Activated CD4-positive, alpha-beta T cell treated with anti-CD3 and anti-CD28 coated beads for 48 hours (primary cell): ENCODE measurements around the gene UFD1.

Source experiments
- DNase-seq: peaks from one replicate; pipeline ENCODE4 v3.0.0-alpha.2; 2020

Gene UFD1

DNA sequence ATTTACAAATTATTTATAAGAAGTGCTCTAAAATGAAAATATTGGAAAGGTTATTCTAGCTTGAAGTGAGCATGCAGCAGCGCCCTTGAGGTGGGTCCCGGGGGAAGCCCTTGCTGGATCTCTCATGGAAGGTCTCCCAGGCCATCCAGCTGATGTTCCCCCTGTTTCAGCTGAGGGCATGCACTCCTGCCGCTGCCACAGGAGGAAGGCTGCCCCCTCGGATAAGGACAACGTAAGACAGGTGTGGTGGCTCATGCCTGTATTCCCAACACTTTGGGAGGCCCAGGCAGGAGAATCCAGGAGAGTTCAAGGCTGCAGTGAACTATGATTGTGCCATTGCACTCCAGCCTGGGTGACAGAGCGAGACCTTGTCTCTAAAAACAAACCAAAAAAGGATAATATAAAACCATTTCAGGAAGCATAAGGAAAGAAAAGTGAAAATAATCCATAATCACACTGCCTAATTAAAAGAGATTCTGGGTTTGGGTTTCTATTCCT lies 15.7 kb upstream of the UFD1 start:
- DNase-seq, result no peak

GRCh38 chr22:19494001-19494560 lies 15.1 kb upstream of the UFD1 start:
- no peak for DNase-seq

DNA sequence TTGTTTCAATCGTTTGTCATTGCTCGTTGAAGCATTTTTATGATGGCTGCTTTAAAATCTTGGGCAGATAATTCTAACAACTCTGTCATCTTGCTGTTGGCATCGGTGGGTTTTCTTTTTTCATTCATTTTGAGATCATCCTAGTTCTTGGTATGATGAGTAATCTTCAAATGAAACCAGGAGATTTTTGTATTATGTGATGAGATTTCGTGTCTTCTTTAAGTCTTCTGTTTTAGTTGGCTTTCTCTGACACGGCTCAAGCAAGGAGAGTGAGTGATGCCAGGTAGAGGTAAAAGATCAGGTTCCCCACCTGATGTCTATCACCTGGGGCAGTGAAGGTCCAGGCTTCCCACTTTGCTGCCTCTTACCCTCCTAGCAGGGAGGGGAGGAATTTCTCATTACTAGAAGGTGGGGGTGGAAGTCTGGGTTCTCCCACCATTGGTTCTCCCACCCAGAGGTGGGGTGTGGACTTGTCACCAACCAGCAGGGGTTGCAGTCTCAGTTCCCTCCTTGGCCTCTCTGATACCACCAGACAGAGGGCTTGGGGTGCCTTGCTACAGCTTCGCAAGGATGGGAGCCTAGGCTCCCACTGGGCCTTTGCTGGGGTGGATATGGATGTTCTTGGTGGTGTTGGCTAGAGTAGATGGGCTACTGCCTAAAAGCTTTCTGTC lies 13.6 kb upstream of the UFD1 start:
- no peak for DNase-seq

- DNase-seq, result no peak
Measured at GRCh38 chr22:19490628-19491230, 11.7 kb upstream of the UFD1 start.

- no peak for DNase-seq
Measured at GRCh38 chr22:19488884-19489843, 10.2 kb upstream of the UFD1 start.

GRCh38 chr22:19488285-19488684 lies 9.3 kb upstream of the UFD1 start:
- no peak for DNase-seq

- DNase-seq, result no peak
Measured at GRCh38 chr22:19483481-19484244, 4.7 kb upstream of the UFD1 start.

- no peak for DNase-seq
Measured at GRCh38 chr22:19482297-19482696, 3.3 kb upstream of the UFD1 start.

- DNase-seq, result no peak
Measured at GRCh38 chr22:19480789-19481188, 1.8 kb upstream of the UFD1 start.

DNA sequence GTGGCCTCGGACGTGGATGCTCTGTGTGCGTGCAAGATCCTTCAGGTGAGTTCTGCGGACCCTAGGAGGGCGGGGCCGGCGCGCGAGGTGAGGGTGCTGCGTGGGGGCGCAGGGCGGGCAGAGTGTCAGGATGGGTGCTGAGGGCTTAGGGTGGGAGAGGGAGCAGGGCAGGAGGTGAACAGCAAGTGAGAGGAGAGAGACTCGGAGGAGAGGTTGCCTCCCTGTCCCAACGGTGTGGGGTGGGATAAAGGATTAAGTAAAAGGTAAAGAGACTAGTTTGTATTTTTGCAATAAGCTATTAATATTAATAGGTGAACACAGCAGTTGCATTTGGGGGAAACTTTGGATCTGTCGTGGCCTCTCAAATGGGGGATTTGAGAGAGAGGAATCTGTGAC lies 1.2 kb upstream of the UFD1 start:
- peak; percentile 43 for DNase-seq

GRCh38 chr22:19479355-19480172 lies 571 bp upstream of the UFD1 start, which contains the start of gene CDC45:
Gene CDC45, plus strand, starts transcription at chr22:19479920. Its CDS starts 49 bp downstream, at chr22:19479969.
- peak; percentile 96 for DNase-seq

DNA sequence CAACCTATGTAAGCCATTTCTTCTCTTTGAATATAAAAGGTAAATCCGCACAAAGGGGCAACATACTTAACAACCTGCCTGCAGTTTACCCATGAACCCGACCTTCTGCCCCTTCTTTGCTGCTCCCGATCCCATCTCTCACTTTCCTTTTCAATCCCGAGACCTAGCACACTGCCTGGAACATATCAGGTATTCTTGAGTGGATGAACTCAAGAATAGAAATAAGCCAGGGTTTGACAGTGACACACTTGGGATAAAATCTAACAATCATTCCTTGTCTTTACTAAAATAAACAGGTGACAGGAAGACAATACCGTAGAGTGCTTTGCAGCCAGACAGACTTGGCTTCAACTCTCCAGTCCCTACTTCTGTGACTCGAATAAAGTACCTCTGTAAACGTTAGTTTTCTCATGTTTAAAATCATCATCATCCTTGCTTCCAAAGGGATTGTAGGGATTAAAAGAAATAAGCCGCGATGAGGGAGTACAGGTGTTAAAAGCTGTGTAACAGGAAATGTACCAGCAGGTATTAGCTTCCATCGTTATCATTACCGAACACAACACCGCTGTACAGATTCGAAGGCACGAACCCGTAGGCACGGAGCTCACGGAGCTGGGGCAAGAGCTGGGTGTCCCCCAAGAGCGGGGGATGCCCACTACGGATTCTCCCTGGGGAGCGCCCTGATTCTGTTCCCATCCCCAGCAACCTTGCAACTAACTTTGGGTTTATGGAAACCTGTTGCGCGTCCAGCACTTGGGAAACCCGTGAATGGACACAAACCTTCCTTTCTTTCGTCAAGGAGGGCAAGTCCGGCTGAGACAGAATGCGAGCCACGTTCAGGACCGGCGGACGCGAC lies 720 bp downstream of the UFD1 start:
- peak; percentile 27 for DNase-seq

DNA sequence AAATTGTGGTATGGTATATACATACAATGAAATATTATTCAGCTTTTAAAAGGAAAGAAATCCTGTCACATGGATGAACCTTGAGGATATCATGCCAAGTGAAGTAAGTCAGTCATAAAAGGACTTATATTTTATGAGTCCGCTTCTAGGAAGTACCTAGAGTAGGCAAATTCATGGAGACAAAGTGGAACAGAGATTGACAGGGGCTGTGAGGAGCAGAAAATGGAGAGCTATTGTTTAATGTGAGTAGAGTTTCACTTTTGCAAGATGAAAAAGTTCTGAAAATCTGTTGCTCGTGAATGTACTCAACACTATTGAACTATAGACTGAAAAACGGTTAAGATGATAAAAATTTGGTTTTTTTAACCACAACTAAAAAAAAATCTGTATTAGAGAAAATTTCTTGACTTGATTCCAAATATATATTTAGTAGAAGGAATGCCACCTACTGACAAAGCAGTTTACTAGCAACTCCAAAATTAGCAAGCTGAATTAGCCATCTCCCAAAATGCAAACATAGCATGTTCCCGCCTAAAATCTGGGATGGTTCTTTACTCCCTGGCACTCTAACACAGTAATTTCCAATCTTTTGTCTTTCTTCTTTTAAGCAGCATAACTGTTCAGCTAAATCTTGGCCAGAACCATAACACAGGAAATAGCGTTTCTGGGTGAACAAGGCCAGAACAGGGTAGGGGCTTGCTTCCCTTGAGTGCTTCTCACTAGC lies 1.5 kb downstream of the UFD1 start:
- DNase-seq, result no peak

GRCh38 chr22:19476023-19476422 lies 3.0 kb downstream of the UFD1 start:
- no peak for DNase-seq

GRCh38 chr22:19473578-19473977 lies 5.4 kb downstream of the UFD1 start:
- no peak for DNase-seq

DNA sequence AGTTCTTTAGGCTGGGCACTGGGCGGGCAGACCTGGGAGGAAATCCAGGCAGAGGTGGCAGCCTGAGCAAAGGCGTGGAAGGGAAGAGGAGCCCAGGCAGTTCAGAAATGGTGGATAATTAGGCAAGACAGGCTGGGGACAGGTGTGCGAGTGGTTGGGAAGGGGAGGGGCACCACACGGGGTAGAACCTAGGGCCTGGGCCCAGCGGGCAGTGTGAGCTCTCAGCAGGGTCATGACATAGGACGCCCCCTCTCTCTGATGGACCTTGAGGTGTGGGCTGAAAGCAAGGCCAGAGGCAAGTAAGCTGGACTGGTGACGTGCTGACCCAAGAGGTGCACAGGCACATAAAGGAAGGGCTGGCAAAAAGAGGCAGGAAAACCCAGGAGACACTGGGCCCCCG lies 6.8 kb downstream of the UFD1 start:
- no peak for DNase-seq

- no peak for DNase-seq
Measured at GRCh38 chr22:19471572-19471971, 7.4 kb downstream of the UFD1 start.

GRCh38 chr22:19470010-19470409 lies 9.0 kb downstream of the UFD1 start:
- no peak for DNase-seq

- no peak for DNase-seq
Measured at GRCh38 chr22:19469421-19469820, 9.6 kb downstream of the UFD1 start.

DNA sequence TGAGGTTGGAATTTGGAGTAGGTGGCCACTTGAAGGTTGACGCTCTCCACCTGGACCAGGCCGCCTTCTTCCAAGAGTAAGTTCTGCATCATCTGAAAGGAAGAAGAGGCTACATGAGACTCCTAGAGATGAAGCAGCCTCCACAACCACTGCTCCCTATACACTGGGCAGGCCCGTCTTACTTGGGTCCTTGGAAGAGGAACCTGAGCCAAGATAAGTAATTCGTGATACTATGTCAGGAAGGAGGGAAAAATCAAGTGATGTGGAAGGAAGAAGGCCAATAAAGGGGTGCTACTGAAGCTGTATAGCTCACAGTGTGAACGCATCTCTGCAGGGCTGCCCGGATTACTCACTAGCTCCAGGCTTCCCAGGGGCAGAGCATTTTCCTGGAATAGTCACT lies 11.1 kb downstream of the UFD1 start:
- no peak for DNase-seq
